A673 (cell line): Measurements from ENCODE around the gene KDM6B. TPM values are rescaled to one million over a fixed set of nuclear protein-coding genes. Genes with fewer than 3 reads are reported as not detected.

Source experiments
- BruUV-seq: library from RNA; stranded (reverse); fragments of 400-500 nt; replicated peaks from 2 replicates; lab custom pipeline; 2021; lab: Mats Ljungman, UMichigan
- CTCF ChIA-PET: fragments of 300-600 bp; sonication (Branson Sonifier 250); formaldehyde crosslinking; loops from one replicate; lab custom pipeline; 2022; ENCODE audit warnings: antibody characterized with exemption; lab: Charles Lee
- POLR2A ChIA-PET: fragments of 300-600 bp; sonication (Branson Sonifier 250); formaldehyde crosslinking; loops from one replicate; lab custom pipeline; 2022; ENCODE audit warnings: antibody characterized with exemption; ENCODE audit not compliant: low non-redundant PET; lab: Charles Lee
- DNase-seq: peaks from one replicate; pipeline ENCODE4 v3.0.0-alpha.2; 2015; ENCODE audit warnings: low spot score
- H3K27ac ChIP-seq: fragments of 200-600 bp; sonication (generic); 2 replicates; pipeline ENCODE4 v1.5.1; 2016; ENCODE audit warnings: mixed run types, low read depth, mild to moderate bottlenecking, mixed read lengths, antibody characterized with exemption, low read length; ENCODE audit not compliant: poor library complexity, severe bottlenecking
- H3K27me3 ChIP-seq: fragments of 200-600 bp; sonication (generic); replicated peaks from 2 replicates; pipeline ENCODE4 v1.6.1; 2017; ENCODE audit warnings: mixed run types, low read depth, mild to moderate bottlenecking, mixed read lengths, antibody characterized with exemption, low read length; ENCODE audit not compliant: insufficient read depth, poor library complexity
- H3K36me3 ChIP-seq: fragments of 200-600 bp; sonication (generic); 2 replicates; pipeline ENCODE4 v1.6.1; 2016; ENCODE audit warnings: mixed run types, mild to moderate bottlenecking, mixed read lengths, antibody characterized with exemption, low read length; ENCODE audit not compliant: insufficient read depth, poor library complexity, severe bottlenecking
- H3K4me1 ChIP-seq: fragments of 200-600 bp; sonication (generic); 2 replicates; pipeline ENCODE4 v1.6.1; 2017; ENCODE audit warnings: mixed run types, mild to moderate bottlenecking, mixed read lengths, antibody characterized with exemption, low read length; ENCODE audit not compliant: insufficient read depth, poor library complexity, severe bottlenecking
- H3K4me3 ChIP-seq: fragments of 200-600 bp; sonication (generic); 2 replicates; pipeline ENCODE4 v1.5.1; 2016; ENCODE audit warnings: low read depth, mixed run types, mild to moderate bottlenecking, mixed read lengths, low read length; ENCODE audit not compliant: poor library complexity, severe bottlenecking
- H3K9me3 ChIP-seq: fragments of 200-600 bp; sonication (generic); 2 replicates; pipeline ENCODE4 v1.6.1; 2016; ENCODE audit warnings: mixed run types, low read depth, mild to moderate bottlenecking, mixed read lengths, antibody characterized with exemption, low read length; ENCODE audit not compliant: poor library complexity, severe bottlenecking
- CTCF ChIP-seq: fragments of 300-800, 200-600 bp; sonication (generic); conservative IDR thresholded peaks from 2 replicates; pipeline ENCODE4 v1.5.1; 2017; ENCODE audit warnings: low read depth, mild to moderate bottlenecking, antibody characterized with exemption, low read length, moderate library complexity, mixed read lengths
- EZH2 ChIP-seq: fragments of 200-600 bp; sonication (generic); IDR thresholded peaks from 2 replicates; pipeline ENCODE4 v1.6.1; 2017; ENCODE audit warnings: borderline replicate concordance, low read depth, mild to moderate bottlenecking, mixed read lengths, antibody characterized with exemption, low read length; ENCODE audit not compliant: poor library complexity, severe bottlenecking
- intact Hi-C: fragments of 100-400 bp; cut with micrococcal nuclease; formaldehyde crosslinking; loops from one replicate; pipeline ENCODE4 v1.10.0; 2022; ENCODE audit not compliant: unreplicated experiment
- total RNA-seq: library from RNA; stranded (reverse); gene quantifications from 2 replicates; pipeline ENCODE4 v1.2.3, GENCODE V29; 2021

Gene KDM6B
- total RNA-seq, 1 experiment from 2014 or later: 46.8 TPM

GRCh38 chr17:7849751-7850504 lies 15.9 kb downstream of the KDM6B start:
- no peak overlapping the region for H3K27ac ChIP-seq
- peaks cover 84% of the 10 kb centered on the region for H3K36me3 ChIP-seq
- H3K4me3 ChIP-seq: no peak overlapping the region
- peaks cover 4% of the 10 kb centered on the region for H3K4me1 ChIP-seq
- TF ChIP-seq CTCF: no peak
- TF ChIP-seq EZH2: no peak
- POLR2A ChIA-PET: no interaction called here
- H3K9me3 ChIP-seq: no peaks in the 10 kb centered on the region
- intact Hi-C loops: loop anchor here (2.0 kb wide), 1 partner anchor 107 kb away; no protein-coding TSS in a partner anchor
- H3K27me3 ChIP-seq: no peaks in the 10 kb centered on the region
- DNase-seq: no peak
- CTCF ChIA-PET: no interaction called here
- BruUV-seq: no TSS peak

GRCh38 chr17:7850701-7851437 lies 16.9 kb downstream of the KDM6B start:
- ChIA-PET POLR2A (interaction anchor here (0.6 kb wide), 1 partner anchor 16 kb away, joined by 3 read pairs; no protein-coding TSS in a partner anchor), CTCF (interaction anchor here (1.5 kb wide), 1 partner anchor 16 kb away, joined by 3 read pairs; no protein-coding TSS in a partner anchor)
- BruUV-seq: no TSS peak
- Histone ChIP-seq H3K27ac (no peak overlapping the region), H3K4me3 (no peak overlapping the region), H3K27me3 (no peaks in the 10 kb centered on the region), H3K9me3 (no peaks in the 10 kb centered on the region), H3K4me1 (peaks cover 5% of the 10 kb centered on the region), H3K36me3 (peaks cover 75% of the 10 kb centered on the region)
- TF ChIP-seq EZH2 (no peak), CTCF (no peak)
- DNase-seq: no peak
- intact Hi-C loops: loop anchor here (1.0 to 2.0 kb wide), 3 partner anchors 16 to 108 kb away; no protein-coding TSS in a partner anchor

- H3K27ac ChIP-seq: no peak overlapping the region
- TF ChIP-seq EZH2 (no peak), CTCF (peak; percentile 92)
- intact Hi-C loops: loop anchor here (1.0 to 2.0 kb wide), 3 partner anchors 16 to 109 kb away; no protein-coding TSS in a partner anchor
- DNase-seq: peak; percentile 90
- ChIA-PET CTCF (interaction anchor here (1.5 kb wide), 1 partner anchor 17 kb away, joined by 3 read pairs; no protein-coding TSS in a partner anchor), POLR2A (no interaction called here)
- peaks cover 68% of the 10 kb centered on the region for H3K36me3 ChIP-seq
- H3K9me3 ChIP-seq: no peaks in the 10 kb centered on the region
- no TSS peak for BruUV-seq
- H3K4me1 ChIP-seq: peaks cover 10% of the 10 kb centered on the region
- H3K27me3 ChIP-seq: no peaks in the 10 kb centered on the region
- no peak overlapping the region for H3K4me3 ChIP-seq
Measured at GRCh38 chr17:7851438-7852261, 17.6 kb downstream of the KDM6B start.
